ENCODE measurements around the gene CHST11.

DNA sequence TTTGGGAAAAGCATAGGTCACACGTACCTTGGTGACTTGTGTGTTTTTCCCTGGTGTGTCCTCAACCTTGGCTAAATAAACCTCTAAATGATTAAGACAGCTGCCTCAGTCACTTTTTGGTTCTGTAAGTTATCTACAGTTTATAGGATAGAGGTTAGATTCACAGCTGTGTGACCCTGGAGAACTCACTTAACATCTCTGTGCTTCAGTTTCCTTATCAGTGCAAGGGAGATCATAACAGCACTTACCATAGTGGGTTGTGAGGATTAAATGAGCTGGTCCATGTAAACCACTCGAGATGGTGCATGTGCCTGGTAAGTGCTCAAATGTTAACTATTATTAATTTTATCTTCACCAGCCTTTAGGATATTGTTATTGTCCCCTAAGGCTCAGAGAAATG is 35.4 kb upstream of the CHST11 start:
- TF ChIP-seq, protein P1, sequence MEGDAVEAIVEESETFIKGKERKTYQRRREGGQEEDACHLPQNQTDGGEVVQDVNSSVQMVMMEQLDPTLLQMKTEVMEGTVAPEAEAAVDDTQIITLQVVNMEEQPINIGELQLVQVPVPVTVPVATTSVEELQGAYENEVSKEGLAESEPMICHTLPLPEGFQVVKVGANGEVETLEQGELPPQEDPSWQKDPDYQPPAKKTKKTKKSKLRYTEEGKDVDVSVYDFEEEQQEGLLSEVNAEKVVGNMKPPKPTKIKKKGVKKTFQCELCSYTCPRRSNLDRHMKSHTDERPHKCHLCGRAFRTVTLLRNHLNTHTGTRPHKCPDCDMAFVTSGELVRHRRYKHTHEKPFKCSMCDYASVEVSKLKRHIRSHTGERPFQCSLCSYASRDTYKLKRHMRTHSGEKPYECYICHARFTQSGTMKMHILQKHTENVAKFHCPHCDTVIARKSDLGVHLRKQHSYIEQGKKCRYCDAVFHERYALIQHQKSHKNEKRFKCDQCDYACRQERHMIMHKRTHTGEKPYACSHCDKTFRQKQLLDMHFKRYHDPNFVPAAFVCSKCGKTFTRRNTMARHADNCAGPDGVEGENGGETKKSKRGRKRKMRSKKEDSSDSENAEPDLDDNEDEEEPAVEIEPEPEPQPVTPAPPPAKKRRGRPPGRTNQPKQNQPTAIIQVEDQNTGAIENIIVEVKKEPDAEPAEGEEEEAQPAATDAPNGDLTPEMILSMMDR (IDR thresholded peaks at IDR 0.05), result no peak
- TF ChIP-seq POLR2AphosphoS5 (IDR thresholded peaks at IDR 0.05), result no peak
- TF ChIP-seq POLR2A (IDR thresholded peaks at IDR 0.05; ENCODE audit: low read depth), result no peak

Data from esophagus muscularis mucosa (tissue), 3 donors.